Liver (tissue), 9 donors: Measurements from ENCODE around the gene DDX39A. TPM values are rescaled to one million over a fixed set of nuclear protein-coding genes. Genes with fewer than 3 reads are reported as not detected.

Source experiments
- DNase-seq: peaks from one replicate; pipeline ENCODE4 v3.0.0-alpha.2; 2017; ENCODE audit warnings: low spot score
- H3K27ac ChIP-seq, 2 donors: one replicate each; pipeline ENCODE4 v1.7.0; 2013; ENCODE audit warnings: inconsistent platforms in 2 of 2, low read length in 2 of 2, control low read depth in 1 of 2, low read depth in 1 of 2, mild to moderate bottlenecking in 1 of 2
- H3K27me3 ChIP-seq, 4 donors: one replicate each; pipeline versions ENCODE4 v1.6.1 to v1.7.0; 2013; ENCODE audit warnings: low read length in 3 of 4, inconsistent platforms in 1 of 4, mild to moderate bottlenecking in 1 of 4, moderate library complexity in 1 of 4; ENCODE audit not compliant: control insufficient read depth in 4 of 4, insufficient read depth in 4 of 4
- H3K36me3 ChIP-seq, 4 donors: one replicate each; pipeline versions ENCODE4 v1.6.1 to v1.7.0; 2013; ENCODE audit warnings: low read length in 3 of 4, mild to moderate bottlenecking in 3 of 4, low read depth in 1 of 4, moderate library complexity in 1 of 4; ENCODE audit not compliant: control insufficient read depth in 4 of 4, insufficient read depth in 3 of 4
- H3K4me1 ChIP-seq, 4 donors: one replicate each; pipeline versions ENCODE4 v1.6.1 to v1.7.0; 2013; ENCODE audit warnings: low read length in 3 of 4, mild to moderate bottlenecking in 3 of 4, moderate library complexity in 1 of 4; ENCODE audit not compliant: control insufficient read depth in 4 of 4, insufficient read depth in 4 of 4
- H3K4me3 ChIP-seq, 3 donors: one replicate each; pipeline versions ENCODE4 v1.6.1 to v1.7.0; 2013; ENCODE audit warnings: low read length in 3 of 3, control low read depth in 1 of 3, low read depth in 1 of 3, mild to moderate bottlenecking in 1 of 3
- H3K9ac ChIP-seq, 2 donors: one replicate each; pipeline ENCODE4 v1.7.0; 2013; ENCODE audit warnings: low read length in 2 of 2, mild to moderate bottlenecking in 2 of 2, moderate library complexity in 2 of 2, control low read depth in 1 of 2, low read depth in 1 of 2
- H3K9me3 ChIP-seq, 4 donors: one replicate each; pipeline versions ENCODE4 v1.6.1 to v1.7.0; 2013; ENCODE audit warnings: low read length in 3 of 4; ENCODE audit not compliant: control insufficient read depth in 4 of 4
- EGR1 ChIP-seq, 2 donors: IDR thresholded peaks; 2 replicates each; pipeline ENCODE4 v1.6.1; 2016 to 2018; ENCODE audit warnings: antibody characterized with exemption in 2 of 2, low read depth in 2 of 2
- FOXA1 ChIP-seq: IDR thresholded peaks from 2 replicates; pipeline ENCODE4 v1.6.1; 2016; ENCODE audit warnings: antibody characterized with exemption
- GABPA ChIP-seq, 2 donors: IDR thresholded peaks in 1 of 2; conservative IDR thresholded peaks in 1 of 2; 2 replicates each; pipeline ENCODE4 v1.6.1; 2016; ENCODE audit warnings: antibody characterized with exemption in 2 of 2, mild to moderate bottlenecking in 1 of 2, moderate library complexity in 1 of 2
- RAD21 ChIP-seq, 2 donors: IDR thresholded peaks; 2 replicates each; pipeline ENCODE4 v1.6.1; 2016; ENCODE audit warnings: antibody characterized with exemption in 2 of 2, mild to moderate bottlenecking in 2 of 2
- WGBS: extraction: QIAGEN DNeasy Blood & Tissue Kit; methylation state at CpG from one replicate; pipeline ENCODE4 v1.1.7; 2013; 5-methylcytosine and 5-hydroxymethylcytosine counted together
- polyA plus RNA-seq, 2 donors: library from polyadenylated mRNA; stranded (reverse) in 1 of 2; unstranded in 1 of 2; fragments of 200-250 nt in 1 of 2; fragments of >200 nt in 1 of 2; fragmentation: Nextera tagmentation in 1 of 2; extraction: Ambion mirVana in 1 of 2; gene quantifications; one replicate each; pipeline versions ENCODE4 v1.2.1 to v1.2.3, GENCODE V29; 2013 to 2015
- total RNA-seq, 2 donors: library from RNA; depleted of rRNA; stranded (reverse); fragments of >200 nt; gene quantifications; one replicate each; pipeline ENCODE4 v1.2.3, GENCODE V29; 2014
- TF ChIP-seq, protein P1 (sequence below): IDR thresholded peaks from 2 replicates; pipeline ENCODE4 v1.6.1; 2016; ENCODE audit warnings: antibody characterized with exemption
- donor health status: healthy.
- donor health status: healthy.
- donor health status: healthy.
- donor health status: healthy.
- donor health status: healthy.

Gene DDX39A
- total and polyA plus RNA-seq, 4 donors, result 24.9 to 54.7 (median 35.4) TPM

DNA sequence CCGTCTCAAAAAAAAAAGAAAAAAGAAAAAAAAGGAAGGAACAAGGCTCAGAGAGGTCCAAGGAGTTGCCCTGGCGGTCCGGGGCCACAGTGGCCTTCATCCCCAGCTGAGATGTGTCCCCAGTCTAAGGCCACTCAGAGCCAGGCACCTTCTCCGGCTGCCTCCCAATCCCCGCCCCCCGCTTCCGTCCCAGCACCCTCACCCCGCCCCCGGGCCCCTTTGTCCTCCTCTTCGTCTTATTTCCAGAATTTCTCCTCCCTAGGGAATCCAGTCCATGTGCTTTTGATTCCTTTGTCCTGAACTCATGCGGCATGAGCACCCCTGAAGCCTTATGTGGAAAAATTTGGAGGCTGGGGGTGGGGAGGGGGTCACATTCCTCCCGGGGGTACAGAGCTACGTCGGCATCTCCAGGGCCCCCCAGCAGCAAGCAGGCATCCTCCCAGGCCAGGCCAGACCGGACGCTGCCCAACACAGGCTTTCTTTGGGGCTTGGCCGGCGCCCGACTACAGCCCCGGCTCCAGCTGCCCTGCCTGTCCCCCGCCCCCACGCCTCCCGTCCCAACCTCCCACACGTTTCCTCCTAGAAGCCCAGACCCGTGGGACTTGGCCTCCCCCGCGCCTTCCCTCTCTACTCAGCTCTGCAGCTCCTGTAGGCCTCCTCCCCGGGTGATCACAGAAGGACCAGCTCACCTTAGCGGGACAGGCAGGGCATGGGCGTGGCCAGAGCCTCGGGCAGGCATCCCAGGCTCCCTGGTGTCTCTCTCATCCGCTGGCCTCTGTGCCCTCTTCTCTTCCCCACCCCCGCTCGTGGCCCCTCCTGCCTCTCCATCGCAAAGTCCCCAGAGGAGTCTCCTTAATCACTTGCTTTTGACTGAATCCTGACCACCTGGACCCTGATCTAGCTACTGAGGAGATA lies 55.7 kb downstream of the DDX39A start:
- peak overlapping the region in 1 of 3 donors; percentile 34 for H3K4me3 ChIP-seq
- DNase-seq, result no peak
- H3K36me3 ChIP-seq, result no peaks in the 10 kb centered on the region
- H3K27me3 ChIP-seq, result no peaks in the 10 kb centered on the region
- peak overlapping the region; percentile 55 to 69 for H3K27ac ChIP-seq
- no peak overlapping the region for H3K9ac ChIP-seq
- 12% methylated on average over 35 of the region's 35 CpGs for WGBS
- H3K4me1 ChIP-seq, result peaks cover 0 to 8% (median 3%) of the 10 kb centered on the region in 4 donors
- H3K9me3 ChIP-seq, result no peaks in the 10 kb centered on the region
- TF ChIP-seq, protein P1, sequence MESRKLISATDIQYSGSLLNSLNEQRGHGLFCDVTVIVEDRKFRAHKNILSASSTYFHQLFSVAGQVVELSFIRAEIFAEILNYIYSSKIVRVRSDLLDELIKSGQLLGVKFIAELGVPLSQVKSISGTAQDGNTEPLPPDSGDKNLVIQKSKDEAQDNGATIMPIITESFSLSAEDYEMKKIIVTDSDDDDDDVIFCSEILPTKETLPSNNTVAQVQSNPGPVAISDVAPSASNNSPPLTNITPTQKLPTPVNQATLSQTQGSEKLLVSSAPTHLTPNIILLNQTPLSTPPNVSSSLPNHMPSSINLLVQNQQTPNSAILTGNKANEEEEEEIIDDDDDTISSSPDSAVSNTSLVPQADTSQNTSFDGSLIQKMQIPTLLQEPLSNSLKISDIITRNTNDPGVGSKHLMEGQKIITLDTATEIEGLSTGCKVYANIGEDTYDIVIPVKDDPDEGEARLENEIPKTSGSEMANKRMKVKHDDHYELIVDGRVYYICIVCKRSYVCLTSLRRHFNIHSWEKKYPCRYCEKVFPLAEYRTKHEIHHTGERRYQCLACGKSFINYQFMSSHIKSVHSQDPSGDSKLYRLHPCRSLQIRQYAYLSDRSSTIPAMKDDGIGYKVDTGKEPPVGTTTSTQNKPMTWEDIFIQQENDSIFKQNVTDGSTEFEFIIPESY, result no peak
- TF ChIP-seq GABPA (IDR thresholded peaks at IDR 0.05 in 1 of 2, conservative IDR thresholded peaks at IDR 0.05 in 1 of 2) (no peak), FOXA1 (no peak)

DNA sequence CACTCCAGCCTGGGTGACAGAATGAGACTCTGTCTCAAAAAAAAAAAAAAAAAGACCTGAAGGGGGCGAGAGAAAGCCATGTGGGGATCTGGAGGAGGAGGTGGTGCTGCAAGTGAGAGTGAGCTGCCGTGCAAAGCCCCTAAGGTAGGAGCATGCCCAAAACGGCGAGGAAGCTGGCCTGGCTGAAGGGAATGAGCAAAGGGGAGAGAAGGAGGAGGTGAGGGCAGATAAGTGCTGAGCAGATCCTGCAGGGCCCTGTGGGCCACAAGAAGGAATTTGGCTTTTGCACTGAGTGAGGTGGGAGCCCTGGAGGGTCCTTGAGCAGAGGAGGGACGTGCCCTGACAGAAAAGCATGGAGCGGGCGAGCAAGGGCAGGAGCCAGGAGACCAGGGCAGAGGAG lies 57.3 kb downstream of the DDX39A start:
- Histone ChIP-seq H3K36me3 (no peaks in the 10 kb centered on the region), H3K27me3 (peaks cover 0 to 3% (median 0%) of the 10 kb centered on the region in 4 donors), H3K4me3 (no peak overlapping the region), H3K9me3 (no peaks in the 10 kb centered on the region), H3K27ac (no peak overlapping the region), H3K9ac (no peak overlapping the region), H3K4me1 (peaks cover 0 to 8% (median 2%) of the 10 kb centered on the region in 4 donors)
- 54% methylated on average over 7 of the region's 7 CpGs for WGBS
- no peak for DNase-seq
- TF ChIP-seq RAD21 (IDR thresholded peaks at IDR 0.05) (peak in 1 of 2 donors; percentile 40), EGR1 (IDR thresholded peaks at IDR 0.05; ENCODE audit: low read depth in 2 of 2) (no peak)

Other genes starting within 250 kb of the DDX39A start
- 1 to 10 TPM in 1 of 2 donors, under 1 TPM in 1; 0.56 to 1.6 TPM for gene ADGRL1, start 213.2 kb downstream of the DDX39A start, total RNA-seq
- gene ADGRL1, start 213.2 kb downstream of the DDX39A start, polyA plus RNA-seq, result under 1 TPM; 0.14 to 0.50 TPM
- 10 to 100 TPM; 11.3 to 20.4 TPM for gene ADGRE5, start 37.9 kb downstream of the DDX39A start, total RNA-seq
- gene ADGRE5, start 37.9 kb downstream of the DDX39A start, polyA plus RNA-seq, result 10 to 100 TPM in 1 of 2 donors, 1 to 10 TPM in 1; 7.0 to 17.0 TPM
- gene PKN1, start 14.0 kb upstream of the DDX39A start, total RNA-seq, result 10 to 100 TPM; 24.8 to 41.6 TPM
- 10 to 100 TPM; 13.7 to 19.8 TPM for gene PKN1, start 14.0 kb upstream of the DDX39A start, polyA plus RNA-seq
- gene PTGER1, start 56.0 kb upstream of the DDX39A start, total RNA-seq, result under 1 TPM in 1 of 2 donors, not detected in 1; 0.42 TPM
- under 1 TPM; 0.15 to 0.22 TPM for gene PTGER1, start 56.0 kb upstream of the DDX39A start, polyA plus RNA-seq
- gene GIPC1, start 76.8 kb upstream of the DDX39A start, total RNA-seq, result 10 to 100 TPM; 18.4 to 31.7 TPM
- gene GIPC1, start 76.8 kb upstream of the DDX39A start, polyA plus RNA-seq, result 10 to 100 TPM; 19.4 to 34.5 TPM
- gene DNAJB1, start 99.1 kb upstream of the DDX39A start, total RNA-seq, result 10 to 100 TPM; 32.5 to 43.0 TPM
- 10 to 100 TPM; 29.4 to 36.5 TPM for gene DNAJB1, start 99.1 kb upstream of the DDX39A start, polyA plus RNA-seq
- 10 to 100 TPM; 26.4 to 35.3 TPM for gene TECR, start 110.3 kb upstream of the DDX39A start, total RNA-seq
- 100 to 1,000 TPM in 1 of 2 donors, 10 to 100 TPM in 1; 86.3 to 157 TPM for gene TECR, start 110.3 kb upstream of the DDX39A start, polyA plus RNA-seq
- 100 to 1,000 TPM; 110 to 222 TPM for gene NDUFB7, start 152.7 kb upstream of the DDX39A start, total RNA-seq
- 100 to 1,000 TPM; 282 to 293 TPM for gene NDUFB7, start 152.7 kb upstream of the DDX39A start, polyA plus RNA-seq
- under 1 TPM in 1 of 2 donors, not detected in 1; 0.28 TPM for gene CLEC17A, start 163.7 kb upstream of the DDX39A start, total RNA-seq
- under 1 TPM in 1 of 2 donors, not detected in 1; 0.22 TPM for gene CLEC17A, start 163.7 kb upstream of the DDX39A start, polyA plus RNA-seq